Measurements from ENCODE around the gene SLC25A19. TPM values are rescaled to one million over a fixed set of nuclear protein-coding genes. Genes with fewer than 3 reads are reported as not detected.
A peak's percentile ranks its signal among the peaks of the same experiment; 100 is the strongest.
"Not testable (repeated sequence)": the region's sequence is repeated elsewhere in the genome, so short reads cannot be mapped to it uniquely, and the experiment has no call there.

Gene SLC25A19
- total RNA-seq, 1 donor from 2014 or later, result 1.0 TPM

- Histone ChIP-seq H3K9ac (ENCODE audit: low read depth in 1 of 3, low read length in 3 of 3) (no peak overlapping the region), H3K36me3 (ENCODE audit: control insufficient read depth in 3 of 3, insufficient read depth in 3 of 3, low read length in 3 of 3) (no peaks in the 10 kb centered on the region), H3K4me1 (ENCODE audit: control insufficient read depth in 3 of 3, insufficient read depth in 3 of 3, low read length in 3 of 3) (peaks cover 0 to 5% (median 0%) of the 10 kb centered on the region in 3 donors), H3K4me3 (ENCODE audit: low read length in 3 of 3) (no peak overlapping the region), H3K27ac (ENCODE audit: low read depth, low read length) (no peak overlapping the region), H3K27me3 (ENCODE audit: control insufficient read depth in 3 of 3, insufficient read depth in 3 of 3, low read length in 3 of 3) (no peaks in the 10 kb centered on the region), H3K9me3 (ENCODE audit: control insufficient read depth in 3 of 3, low read length in 3 of 3) (no peaks in the 10 kb centered on the region)
These were observed 18.9 kb upstream of the SLC25A19 start for GRCh38 chr17:75307957-75308731.

DNA sequence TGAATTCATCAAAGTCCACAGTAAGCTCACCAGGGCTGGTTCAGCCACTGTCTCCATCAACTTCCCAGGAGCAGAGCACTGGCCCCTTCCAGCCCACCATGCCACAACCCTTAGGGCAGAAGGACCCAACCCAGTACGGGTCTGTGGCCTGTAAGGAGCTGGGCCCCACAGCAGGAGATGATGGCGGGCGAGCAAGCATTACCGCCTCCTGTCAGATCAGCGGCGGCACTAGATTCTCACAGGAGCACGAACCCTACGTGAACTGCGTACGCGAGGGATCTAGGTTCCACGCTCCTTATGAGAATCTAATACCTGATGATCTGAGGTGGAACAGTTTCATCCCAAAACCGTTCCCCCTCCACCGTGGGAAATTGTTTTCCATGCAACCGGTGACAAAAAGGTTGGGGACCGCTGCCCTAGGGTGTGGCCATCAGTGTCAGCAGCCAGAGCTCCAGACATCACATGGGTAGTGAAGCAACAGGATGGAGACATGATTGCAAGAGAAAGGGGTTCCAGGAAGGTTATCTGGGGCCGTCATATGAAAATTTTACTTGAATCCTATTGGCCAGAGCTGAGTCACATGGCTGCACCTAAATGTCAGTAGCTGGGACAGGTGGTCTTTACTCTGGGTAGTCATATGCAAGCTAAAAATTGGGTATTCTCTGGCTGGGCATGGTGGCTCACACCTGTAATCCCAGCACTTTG lies 12.4 kb upstream of the SLC25A19 start:
- no peaks in the 10 kb centered on the region for H3K27me3 ChIP-seq (ENCODE audit: control insufficient read depth in 3 of 3, insufficient read depth in 3 of 3, low read length in 3 of 3)
- H3K36me3 ChIP-seq (ENCODE audit: control insufficient read depth in 3 of 3, insufficient read depth in 3 of 3, low read length in 3 of 3), result no peaks in the 10 kb centered on the region
- no peaks in the 10 kb centered on the region for H3K9me3 ChIP-seq (ENCODE audit: control insufficient read depth in 3 of 3, low read length in 3 of 3)
- no peaks in the 10 kb centered on the region for H3K4me1 ChIP-seq (ENCODE audit: control insufficient read depth in 3 of 3, insufficient read depth in 3 of 3, low read length in 3 of 3)
- no peak overlapping the region for H3K9ac ChIP-seq (ENCODE audit: low read depth in 1 of 3, low read length in 3 of 3)
- H3K27ac ChIP-seq (ENCODE audit: low read depth, low read length), result no peak overlapping the region
- no peak overlapping the region for H3K4me3 ChIP-seq (ENCODE audit: low read length in 3 of 3)

DNA sequence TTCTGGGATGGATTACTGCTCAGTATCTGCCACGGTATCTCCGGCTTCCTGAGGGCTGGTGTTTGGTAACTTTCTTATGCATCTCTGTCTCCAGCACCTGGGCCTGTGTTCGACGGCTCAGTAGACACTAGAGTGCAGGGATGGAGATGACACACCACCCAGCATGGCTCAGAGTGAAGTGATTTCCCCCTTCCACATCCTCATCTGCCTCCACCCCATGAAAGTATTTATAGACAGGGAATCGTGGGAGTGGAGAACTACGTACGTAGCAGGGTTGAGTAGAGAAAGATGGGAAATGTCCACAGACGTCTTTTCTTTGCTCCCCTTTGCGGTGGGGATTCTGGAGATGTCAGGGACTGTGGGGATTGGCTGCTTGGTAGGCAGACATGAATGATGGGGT lies 11.8 kb upstream of the SLC25A19 start:
- Histone ChIP-seq H3K9ac (ENCODE audit: low read depth in 1 of 3, low read length in 3 of 3) (no peak overlapping the region), H3K9me3 (ENCODE audit: control insufficient read depth in 3 of 3, low read length in 3 of 3) (no peaks in the 10 kb centered on the region), H3K27ac (ENCODE audit: low read depth, low read length) (no peak overlapping the region), H3K36me3 (ENCODE audit: control insufficient read depth in 3 of 3, insufficient read depth in 3 of 3, low read length in 3 of 3) (no peaks in the 10 kb centered on the region), H3K27me3 (ENCODE audit: control insufficient read depth in 3 of 3, insufficient read depth in 3 of 3, low read length in 3 of 3) (no peaks in the 10 kb centered on the region), H3K4me3 (ENCODE audit: low read length in 3 of 3) (no peak overlapping the region), H3K4me1 (ENCODE audit: control insufficient read depth in 3 of 3, insufficient read depth in 3 of 3, low read length in 3 of 3) (no peaks in the 10 kb centered on the region)

DNA sequence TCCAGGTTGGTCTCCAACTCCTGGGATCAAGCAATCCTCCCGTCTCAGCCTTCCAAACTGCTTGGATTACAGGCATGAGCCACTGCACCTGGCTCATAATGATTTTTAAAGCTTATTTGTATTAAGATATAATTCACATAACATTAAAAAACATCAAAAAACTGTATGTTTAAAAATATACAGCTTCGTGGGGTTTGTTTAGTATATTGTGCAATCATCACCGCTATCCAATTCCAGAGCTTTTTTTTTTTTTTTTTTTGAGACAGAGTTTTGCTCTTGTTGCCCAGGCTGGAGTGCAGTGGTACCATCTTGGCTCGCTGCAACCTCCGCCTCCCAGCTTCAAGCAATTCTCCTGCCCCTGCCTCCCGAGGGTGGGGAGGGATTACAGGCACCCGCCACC lies 11.0 kb upstream of the SLC25A19 start:
- no peaks in the 10 kb centered on the region for H3K27me3 ChIP-seq (ENCODE audit: control insufficient read depth in 3 of 3, insufficient read depth in 3 of 3, low read length in 3 of 3)
- no peak overlapping the region for H3K9ac ChIP-seq (ENCODE audit: low read depth in 1 of 3, low read length in 3 of 3)
- no peak overlapping the region for H3K27ac ChIP-seq (ENCODE audit: low read depth, low read length)
- no peak overlapping the region for H3K4me3 ChIP-seq (ENCODE audit: low read length in 3 of 3)
- H3K9me3 ChIP-seq (ENCODE audit: control insufficient read depth in 3 of 3, low read length in 3 of 3), result no peaks in the 10 kb centered on the region
- H3K36me3 ChIP-seq (ENCODE audit: control insufficient read depth in 3 of 3, insufficient read depth in 3 of 3, low read length in 3 of 3), result no peaks in the 10 kb centered on the region
- H3K4me1 ChIP-seq (ENCODE audit: control insufficient read depth in 3 of 3, insufficient read depth in 3 of 3, low read length in 3 of 3), result no peaks in the 10 kb centered on the region

- no peak overlapping the region for H3K4me3 ChIP-seq (ENCODE audit: low read length in 3 of 3)
- H3K9ac ChIP-seq (ENCODE audit: low read depth in 1 of 3, low read length in 3 of 3), result peak overlapping the region in 1 of 3 donors; percentile 59
- H3K9me3 ChIP-seq (ENCODE audit: control insufficient read depth in 3 of 3, low read length in 3 of 3), result no peaks in the 10 kb centered on the region
- H3K4me1 ChIP-seq (ENCODE audit: control insufficient read depth in 3 of 3, insufficient read depth in 3 of 3, low read length in 3 of 3), result no peaks in the 10 kb centered on the region
- H3K27me3 ChIP-seq (ENCODE audit: control insufficient read depth in 3 of 3, insufficient read depth in 3 of 3, low read length in 3 of 3), result no peaks in the 10 kb centered on the region
- peak overlapping the region; percentile 79 for H3K27ac ChIP-seq (ENCODE audit: low read depth, low read length)
- H3K36me3 ChIP-seq (ENCODE audit: control insufficient read depth in 3 of 3, insufficient read depth in 3 of 3, low read length in 3 of 3), result no peaks in the 10 kb centered on the region
These were observed 6.2 kb upstream of the SLC25A19 start for GRCh38 chr17:75295201-75296158.

DNA sequence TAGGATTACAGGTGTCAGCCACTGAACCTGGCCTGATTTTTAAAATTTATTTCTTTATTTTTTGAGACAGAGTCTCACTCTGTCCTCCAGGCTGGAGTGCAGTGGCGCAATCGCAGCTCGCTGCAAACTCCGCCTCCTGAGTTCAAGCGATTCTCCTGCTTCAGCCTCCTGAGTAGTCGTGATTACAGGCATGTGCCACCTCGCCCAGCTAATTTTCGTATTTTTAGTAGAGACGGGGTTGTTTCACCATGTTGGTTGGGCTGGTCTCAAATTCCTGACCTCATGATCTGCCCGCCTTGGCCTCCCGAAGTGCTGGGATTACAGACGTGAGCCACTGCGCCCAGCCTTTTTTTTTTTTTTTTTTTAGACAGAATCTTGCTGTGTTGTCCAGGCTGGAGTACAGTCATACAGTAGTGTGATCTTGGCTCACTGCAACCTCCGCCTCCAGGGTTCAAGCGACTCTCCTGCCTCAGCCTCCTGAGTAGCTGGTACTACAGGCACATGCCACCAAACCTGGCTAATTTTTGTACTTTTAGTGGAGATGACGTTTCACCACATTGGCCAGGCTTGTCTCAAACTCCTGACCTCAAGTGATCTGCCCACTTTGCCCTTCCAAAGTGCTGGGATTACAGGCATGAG lies 3.7 kb upstream of the SLC25A19 start:
- peaks cover 6 to 11% (median 7%) of the 10 kb centered on the region in 3 donors for H3K4me1 ChIP-seq (ENCODE audit: control insufficient read depth in 3 of 3, insufficient read depth in 3 of 3, low read length in 3 of 3)
- not testable (repeated sequence) for H3K36me3 ChIP-seq (ENCODE audit: control insufficient read depth in 3 of 3, insufficient read depth in 3 of 3, low read length in 3 of 3); H3K27ac ChIP-seq (ENCODE audit: low read depth, low read length)

DNA sequence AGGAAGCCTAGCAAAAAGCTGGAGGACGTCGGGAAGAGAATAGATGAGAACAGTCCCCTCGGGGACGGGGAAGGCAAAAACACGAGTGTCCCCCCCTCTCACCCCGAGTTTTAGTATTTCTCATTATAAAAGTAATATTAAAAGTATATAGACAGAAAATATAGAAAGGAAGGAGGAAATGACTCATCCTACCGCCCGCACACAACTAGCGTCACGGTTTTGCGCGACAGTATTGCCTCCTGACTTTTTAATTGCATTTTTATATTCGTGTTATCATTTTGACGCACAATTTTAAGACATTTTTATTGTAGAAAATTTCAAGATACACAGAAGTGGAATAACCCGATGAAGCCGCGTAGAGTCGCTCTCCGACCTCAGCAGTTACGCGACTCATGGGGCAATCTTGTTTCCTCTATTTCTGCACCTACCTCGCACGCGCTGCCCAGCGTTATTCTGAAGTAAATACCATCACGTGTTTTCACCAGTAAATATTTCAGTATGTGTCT lies 652 bp upstream of the SLC25A19 start:
- Histone ChIP-seq H3K9ac (ENCODE audit: low read depth in 1 of 3, low read length in 3 of 3) (peak overlapping the region; percentile 81 to 94 (median 84)), H3K27me3 (ENCODE audit: control insufficient read depth in 3 of 3, insufficient read depth in 3 of 3, low read length in 3 of 3) (no peaks in the 10 kb centered on the region), H3K36me3 (ENCODE audit: control insufficient read depth in 3 of 3, insufficient read depth in 3 of 3, low read length in 3 of 3) (peaks cover 11 to 14% (median 13%) of the 10 kb centered on the region in 3 donors), H3K4me1 (ENCODE audit: control insufficient read depth in 3 of 3, insufficient read depth in 3 of 3, low read length in 3 of 3) (peaks cover 6 to 11% (median 7%) of the 10 kb centered on the region in 3 donors), H3K27ac (ENCODE audit: low read depth, low read length) (peak overlapping the region; percentile 85), H3K9me3 (ENCODE audit: control insufficient read depth in 3 of 3, low read length in 3 of 3) (no peaks in the 10 kb centered on the region), H3K4me3 (ENCODE audit: low read length in 3 of 3) (peak overlapping the region; percentile 85 to 93 (median 90))

More for the DNA sequence above, 3.7 kb upstream of the SLC25A19 start:
- H3K4me3 ChIP-seq (ENCODE audit: low read length in 3 of 3); H3K9ac ChIP-seq (ENCODE audit: low read depth in 1 of 3, low read length in 3 of 3); H3K27me3 ChIP-seq (ENCODE audit: control insufficient read depth in 3 of 3, insufficient read depth in 3 of 3, low read length in 3 of 3); H3K9me3 ChIP-seq (ENCODE audit: control insufficient read depth in 3 of 3, low read length in 3 of 3): not testable (repeated sequence)

GRCh38 chr17:75288770-75289114 lies 491 bp downstream of the SLC25A19 start:
- H3K4me3 ChIP-seq (ENCODE audit: low read length in 3 of 3), result peak overlapping the region; percentile 85 to 93 (median 88)

GRCh38 chr17:75288359-75288758 lies 874 bp downstream of the SLC25A19 start:
- peak overlapping the region; percentile 85 for H3K27ac ChIP-seq (ENCODE audit: low read depth, low read length)
- H3K9ac ChIP-seq (ENCODE audit: low read depth in 1 of 3, low read length in 3 of 3), result peak overlapping the region in 2 of 3 donors; percentile 38 to 89

More at GRCh38 chr17:75288770-75289114, 491 bp downstream of the SLC25A19 start:
- Histone ChIP-seq H3K36me3 (ENCODE audit: control insufficient read depth in 3 of 3, insufficient read depth in 3 of 3, low read length in 3 of 3) (peaks cover 11 to 14% (median 13%) of the 10 kb centered on the region in 3 donors), H3K9ac (ENCODE audit: low read depth in 1 of 3, low read length in 3 of 3) (peak overlapping the region; percentile 88 to 90 (median 89)), H3K4me1 (ENCODE audit: control insufficient read depth in 3 of 3, insufficient read depth in 3 of 3, low read length in 3 of 3) (peaks cover 6 to 11% (median 7%) of the 10 kb centered on the region in 3 donors), H3K9me3 (ENCODE audit: control insufficient read depth in 3 of 3, low read length in 3 of 3) (no peaks in the 10 kb centered on the region), H3K27ac (ENCODE audit: low read depth, low read length) (peak overlapping the region; percentile 85), H3K27me3 (ENCODE audit: control insufficient read depth in 3 of 3, insufficient read depth in 3 of 3, low read length in 3 of 3) (no peaks in the 10 kb centered on the region)

More at GRCh38 chr17:75288359-75288758, 874 bp downstream of the SLC25A19 start:
- Histone ChIP-seq H3K36me3 (ENCODE audit: control insufficient read depth in 3 of 3, insufficient read depth in 3 of 3, low read length in 3 of 3) (peaks cover 13 to 15% (median 15%) of the 10 kb centered on the region in 3 donors), H3K4me3 (ENCODE audit: low read length in 3 of 3) (peak overlapping the region in 2 of 3 donors; percentile 88 to 93), H3K4me1 (ENCODE audit: control insufficient read depth in 3 of 3, insufficient read depth in 3 of 3, low read length in 3 of 3) (peaks cover 6 to 11% (median 7%) of the 10 kb centered on the region in 3 donors), H3K9me3 (ENCODE audit: control insufficient read depth in 3 of 3, low read length in 3 of 3) (no peaks in the 10 kb centered on the region), H3K27me3 (ENCODE audit: control insufficient read depth in 3 of 3, insufficient read depth in 3 of 3, low read length in 3 of 3) (no peaks in the 10 kb centered on the region)
